Endodermal cell (in vitro differentiated cells): ENCODE measurements around the gene CEP112. TPM values are rescaled to one million over a fixed set of nuclear protein-coding genes. Genes with fewer than 3 reads are reported as not detected.
A peak's percentile ranks its signal among the peaks of the same experiment; 100 is the strongest.

Experiments
- DNase-seq: peaks from one replicate; pipeline ENCODE4 v3.0.0-alpha.2; 2017
- H3K27ac ChIP-seq: 2 replicates; pipeline ENCODE4 v1.5.1; 2013; ENCODE audit warnings: mild to moderate bottlenecking, low read depth, low read length, moderate library complexity
- H3K27me3 ChIP-seq: 2 replicates; pipeline ENCODE4 v1.6.1; 2013; ENCODE audit warnings: mild to moderate bottlenecking, low read length, moderate library complexity; ENCODE audit not compliant: insufficient read depth, control insufficient read depth, poor library complexity, severe bottlenecking
- H3K36me3 ChIP-seq: 2 replicates; pipeline ENCODE4 v1.7.0; 2013; ENCODE audit warnings: mild to moderate bottlenecking, low read length, moderate library complexity; ENCODE audit not compliant: control insufficient read depth, insufficient read depth
- H3K4me1 ChIP-seq: one replicate; pipeline ENCODE4 v1.7.0; 2013; ENCODE audit warnings: low read length; ENCODE audit not compliant: control insufficient read depth, insufficient read depth
- H3K4me3 ChIP-seq: 2 replicates; pipeline ENCODE4 v1.5.1; 2013; ENCODE audit warnings: mild to moderate bottlenecking, low read length, moderate library complexity
- H3K9ac ChIP-seq: 2 replicates; pipeline ENCODE4 v1.6.1; 2013; ENCODE audit warnings: mild to moderate bottlenecking, low read length, moderate library complexity; ENCODE audit not compliant: poor library complexity, severe bottlenecking; ENCODE audit errors: extremely low read depth
- H3K9me3 ChIP-seq: 2 replicates; pipeline ENCODE4 v1.6.1; 2013; ENCODE audit warnings: mild to moderate bottlenecking, low read length, moderate library complexity; ENCODE audit not compliant: control insufficient read depth
- H3K27ac Mint-ChIP-seq: 2 replicates; pipeline ENCODE4 v1.8.0; 2020; ENCODE audit warnings: mixed read lengths
- H3K27me3 Mint-ChIP-seq: 2 replicates; pipeline ENCODE4 v1.8.0; 2021; ENCODE audit warnings: mild to moderate bottlenecking, mixed read lengths; ENCODE audit not compliant: insufficient read depth
- H3K36me3 Mint-ChIP-seq: 2 replicates; pipeline ENCODE4 v1.8.0; 2020; ENCODE audit warnings: low read depth, mixed read lengths
- H3K4me1 Mint-ChIP-seq: 2 replicates; pipeline ENCODE4 v1.8.0; 2020; ENCODE audit warnings: mixed read lengths
- H3K4me3 Mint-ChIP-seq: 2 replicates; pipeline ENCODE4 v1.8.0; 2020; ENCODE audit warnings: mild to moderate bottlenecking, moderate library complexity, mixed read lengths
- H3K9me3 Mint-ChIP-seq: 2 replicates; pipeline ENCODE4 v1.8.0; 2020; ENCODE audit warnings: mild to moderate bottlenecking, mixed read lengths
- CTCF ChIP-seq: fragments of 200-600 bp; sonication (generic); conservative IDR thresholded peaks from 2 replicates; pipeline ENCODE4 v1.5.0; 2021; ENCODE audit warnings: antibody characterized with exemption, mild to moderate bottlenecking
- WGBS, 2 experiments: methylation state at CpG; one replicate each; pipeline versions ENCODE4 v1.1.5 to v1.1.7; 2013; ENCODE audit warnings: missing lambda C conversion rate in 2 of 2, mixed read lengths in 1 of 2; ENCODE audit not compliant: insufficient coverage in 1 of 2, insufficient read length in 1 of 2; 5-methylcytosine and 5-hydroxymethylcytosine counted together
- total RNA-seq, 2 donors: library from RNA; stranded (reverse); fragmentation: NEBNext Ultra II Directional in 1 of 2; extraction: Animal tissue kit (Norgen Biotek cat#: 25700) in 1 of 2; gene quantifications; 2 replicates in 1 of 2; 3 replicates in 1 of 2; pipeline ENCODE4 v1.2.1, GENCODE V29; 2021

The CEP112 gene
- total RNA-seq, 2 donors from 2014 or later = 15.2 to 21.4 TPM

- 71 to 92% methylated on average over 2 to 3 of the region's 4 CpGs for WGBS, 2 experiments
- H3K27me3 Mint-ChIP-seq = no peaks in the 10 kb centered on the region
- TF ChIP-seq CTCF = no peak
These were observed 336.3 kb downstream of the CEP112 start for GRCh38 chr17:65855675-65856074.

GRCh38 chr17:65855245-65855644 is 336.7 kb downstream of the CEP112 start:
- TF ChIP-seq CTCF = no peak
- peaks cover 1% of the 10 kb centered on the region for H3K4me1 Mint-ChIP-seq
- no peaks in the 10 kb centered on the region for H3K9me3 Mint-ChIP-seq
- no peak overlapping the region for H3K27ac Mint-ChIP-seq
- H3K27me3 Mint-ChIP-seq = no peaks in the 10 kb centered on the region
- H3K4me3 Mint-ChIP-seq = no peak overlapping the region
- no peaks in the 10 kb centered on the region for H3K36me3 ChIP-seq
- H3K4me1 ChIP-seq = no peaks in the 10 kb centered on the region
- H3K4me3 ChIP-seq = no peak overlapping the region
- peak; percentile 60 for DNase-seq
- H3K27me3 ChIP-seq = no peaks in the 10 kb centered on the region
- no peak overlapping the region for H3K9ac ChIP-seq
- 91% methylated on average over 2 of the region's 2 CpGs; no CpG with 5 or more reads in 1 of the 2 experiments for WGBS, 2 experiments
- no peaks in the 10 kb centered on the region for H3K9me3 ChIP-seq
- H3K27ac ChIP-seq = no peak overlapping the region
- no peaks in the 10 kb centered on the region for H3K36me3 Mint-ChIP-seq

More at GRCh38 chr17:65855675-65856074, 336.3 kb downstream of the CEP112 start:
- Mint-ChIP-seq H3K27ac (no peak overlapping the region), H3K4me3 (no peak overlapping the region), H3K36me3 (no peaks in the 10 kb centered on the region), H3K4me1 (peaks cover 1% of the 10 kb centered on the region), H3K9me3 (no peaks in the 10 kb centered on the region)
- no peaks in the 10 kb centered on the region for H3K27me3 ChIP-seq
- no peak overlapping the region for H3K4me3 ChIP-seq
- no peak overlapping the region for H3K27ac ChIP-seq
- H3K4me1 ChIP-seq = no peaks in the 10 kb centered on the region
- no peak overlapping the region for H3K9ac ChIP-seq
- H3K36me3 ChIP-seq = no peaks in the 10 kb centered on the region
- no peak for DNase-seq
- H3K9me3 ChIP-seq = no peaks in the 10 kb centered on the region

- no peak for DNase-seq
- no peaks in the 10 kb centered on the region for H3K9me3 ChIP-seq
- Mint-ChIP-seq H3K9me3 (no peaks in the 10 kb centered on the region), H3K36me3 (no peaks in the 10 kb centered on the region), H3K4me1 (peaks cover 2% of the 10 kb centered on the region), H3K27me3 (no peaks in the 10 kb centered on the region), H3K27ac (no peak overlapping the region), H3K4me3 (no peak overlapping the region)
- no peaks in the 10 kb centered on the region for H3K27me3 ChIP-seq
- H3K4me3 ChIP-seq = no peak overlapping the region
- H3K36me3 ChIP-seq = no peaks in the 10 kb centered on the region
- TF ChIP-seq CTCF = no peak
- H3K4me1 ChIP-seq = no peaks in the 10 kb centered on the region
- H3K27ac ChIP-seq = no peak overlapping the region
- H3K9ac ChIP-seq = no peak overlapping the region
These were observed 338.1 kb downstream of the CEP112 start for GRCh38 chr17:65853816-65854215.
